Measurements from ENCODE around the gene CMIP. TPM values are rescaled to one million over a fixed set of nuclear protein-coding genes. Genes with fewer than 3 reads are reported as not detected.

CMIP gene
- polyA plus RNA-seq, 1 of the 3 experiments (the other 2 are of a cell fraction) = 5.4 TPM

GRCh38 chr16:81484908-81485624 lies 40.5 kb downstream of the CMIP start (continued):
- TF ChIP-seq REST (IDR thresholded peaks at IDR 0.05; ENCODE audit: low read depth, low read length) = no peak
- peak in 1 of 2 experiments; percentile 76; a peak in 2 of 4 replicates for TF ChIP-seq EP300 (IDR thresholded peaks at IDR 0.05; ENCODE audit: borderline replicate concordance in 1 of 2, low read depth in 1 of 2, low read length in 1 of 2)

GRCh38 chr16:81485824-81486539 lies 41.4 kb downstream of the CMIP start:
- Histone ChIP-seq H3K27me3 (ENCODE audit: insufficient read depth) (no peaks in the 10 kb centered on the region), H2AFZ (ENCODE audit: low read depth) (no peak overlapping the region), H3K4me2 (no peak overlapping the region), H3K4me3 (ENCODE audit: low read depth in 2 of 2, low read length in 1 of 2) (no peak overlapping the region), H3K9me3 (no peaks in the 10 kb centered on the region), H3K9ac (no peak overlapping the region), H3F3A (replicated peaks; ENCODE audit: insufficient read depth) (no peaks in the 10 kb centered on the region), H3K36me3 (replicated peaks in 1 of 2; ENCODE audit: control insufficient read depth in 1 of 2, insufficient read depth in 2 of 2, low read length in 1 of 2) (no peaks in the 10 kb centered on the region), H3K79me2 (ENCODE audit: insufficient read depth) (peaks cover 21% of the 10 kb centered on the region; the same call in 1 of the 2 replicates), H4K20me1 (ENCODE audit: insufficient read depth) (peaks cover 51% of the 10 kb centered on the region; the same call in 1 of the 2 replicates), H3K4me1 (ENCODE audit: control insufficient read depth in 1 of 2, insufficient read depth in 2 of 2, low read depth in 1 of 2, low read length in 1 of 2) (peaks cover 0 to 64% of the 10 kb centered on the region in 2 experiments; a peak in 2 of 4 replicates), H3K27ac (ENCODE audit: low read depth in 2 of 2, low read length in 1 of 2) (peak overlapping the region in 1 of 2 experiments; percentile 64; a peak in 2 of 4 replicates), H3K9me2 (no peaks in the 10 kb centered on the region)
- ChIA-PET CTCF (interaction anchor here (1.2 to 1.4 kb wide), 2 partner anchors 35 to 42 kb away, joined by 3 to 4 read pairs; no protein-coding TSS in a partner anchor), POLR2A (interaction anchor here (0.6 to 1.9 kb wide), 3 partner anchors 11 to 30 kb away, joined by 3 to 8 read pairs (median 7); no protein-coding TSS in a partner anchor)
- 94% methylated on average over 21 of the region's 21 CpGs for WGBS (ENCODE audit: low lambda C conversion rate)
- DNase-seq = no peak
- TF ChIP-seq RAD21 (IDR thresholded peaks at IDR 0.05; ENCODE audit: low read length) (no peak), EP300 (IDR thresholded peaks at IDR 0.05; ENCODE audit: borderline replicate concordance in 1 of 2, low read depth in 1 of 2, low read length in 1 of 2) (no peak), JUND (IDR thresholded peaks at IDR 0.05) (no peak), RCOR1 (IDR thresholded peaks at IDR 0.05; ENCODE audit: low read length) (no peak), RXRA (IDR thresholded peaks at IDR 0.05; ENCODE audit: borderline replicate concordance, low read depth) (no peak), ZBTB33 (IDR thresholded peaks at IDR 0.05; ENCODE audit: borderline replicate concordance, low read depth) (no peak), CTCF (IDR thresholded peaks at IDR 0.05) (no peak), ELF1 (IDR thresholded peaks at IDR 0.05) (no peak), GATA2 (CRISPR knock-in tag; IDR thresholded peaks at IDR 0.05) (no peak), RFX5 (IDR thresholded peaks at IDR 0.05; ENCODE audit: low read length) (no peak), REST (IDR thresholded peaks at IDR 0.05; ENCODE audit: low read depth, low read length) (no peak), EZH2phosphoT487 (IDR thresholded peaks at IDR 0.05; ENCODE audit: borderline replicate concordance, low read depth) (no peak), USF1 (IDR thresholded peaks at IDR 0.05; ENCODE audit: borderline replicate concordance, low read depth) (no peak), GABPA (IDR thresholded peaks at IDR 0.05; ENCODE audit: low read depth) (no peak), POLR2AphosphoS5 (IDR thresholded peaks at IDR 0.05; ENCODE audit: low read depth, low read length) (no peak)

Data from SK-N-SH (cell line).